ENCODE measurements around the gene HEYL.

Gene HEYL

DNA sequence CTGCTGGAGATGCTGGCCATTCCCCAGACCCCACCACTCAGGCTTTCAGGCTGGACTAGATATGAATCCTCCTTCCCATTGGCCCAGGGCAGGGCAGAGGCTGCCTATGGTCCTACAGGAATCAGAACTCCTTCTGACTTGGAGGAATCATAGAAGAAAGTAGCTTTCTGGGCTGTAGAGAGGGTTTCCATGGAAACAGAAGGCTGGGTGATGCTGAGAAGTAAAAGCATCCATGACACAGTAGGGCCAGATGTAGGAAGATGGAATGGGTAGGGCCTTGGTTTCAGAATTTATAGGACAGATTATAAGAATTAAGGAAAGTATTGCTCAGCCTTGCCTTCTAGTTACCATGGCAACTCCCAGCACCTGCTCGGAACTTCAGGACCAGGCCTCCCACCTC, 23.4 kb upstream of the HEYL start:
- no peak for DNase-seq

DNA sequence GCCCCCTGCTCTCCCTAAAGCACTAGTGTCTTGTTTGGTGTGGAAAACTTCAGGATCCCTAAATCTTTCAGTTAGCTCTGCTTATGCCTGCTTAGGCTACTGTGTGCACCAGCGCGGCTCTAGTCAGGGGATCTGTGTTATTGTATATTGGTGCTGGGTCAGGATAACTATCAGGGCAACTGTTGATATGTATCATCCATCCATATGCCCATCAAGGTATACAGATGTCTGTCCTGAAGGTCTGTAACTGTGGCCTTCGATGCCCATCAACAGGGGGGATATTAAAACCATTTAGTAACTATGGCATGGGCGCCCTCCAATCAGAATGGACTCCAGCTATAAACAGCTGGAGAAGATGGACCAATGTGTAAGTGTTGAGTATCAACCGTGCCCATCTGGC, 20.1 kb upstream of the HEYL start:
- no peak for DNase-seq

- DNase-seq: no peak
Measured at GRCh38 chr1:39659110-39659509, 19.7 kb upstream of the HEYL start.

GRCh38 chr1:39657923-39658485, 18.6 kb upstream of the HEYL start:
- peak; percentile 72 for DNase-seq

- no peak for DNase-seq
Measured at GRCh38 chr1:39657402-39657801, 18.0 kb upstream of the HEYL start.

- DNase-seq: no peak
Measured at GRCh38 chr1:39656391-39656790, 16.9 kb upstream of the HEYL start.

GRCh38 chr1:39655578-39656268, 16.3 kb upstream of the HEYL start:
- DNase-seq: no peak

- no peak for DNase-seq
Measured at GRCh38 chr1:39654291-39654690, 14.8 kb upstream of the HEYL start.

DNA sequence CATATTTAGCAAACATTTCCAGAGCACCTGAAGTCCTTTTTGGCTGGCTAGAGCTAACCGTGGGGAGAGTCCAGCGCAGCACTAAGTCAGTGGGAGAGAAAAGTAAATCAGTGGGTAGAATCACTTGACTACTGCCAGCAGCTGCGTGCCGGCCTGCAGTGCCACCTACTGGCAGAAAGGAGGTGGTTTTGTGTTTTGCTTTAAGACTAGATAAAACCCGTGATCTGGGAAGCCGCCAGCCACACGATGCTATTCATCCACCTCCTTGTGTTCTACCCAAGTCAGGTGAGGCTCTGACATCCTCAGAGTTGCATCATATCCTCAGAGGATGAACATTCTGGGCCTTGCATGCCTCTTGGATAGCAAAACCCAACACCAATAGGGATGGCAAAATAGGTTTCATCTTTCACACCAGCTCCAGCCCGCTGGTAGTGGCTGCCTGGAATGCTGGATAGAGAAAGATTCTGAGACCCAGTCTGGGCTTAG, 14.1 kb upstream of the HEYL start:
- peak; percentile 76 for DNase-seq

DNA sequence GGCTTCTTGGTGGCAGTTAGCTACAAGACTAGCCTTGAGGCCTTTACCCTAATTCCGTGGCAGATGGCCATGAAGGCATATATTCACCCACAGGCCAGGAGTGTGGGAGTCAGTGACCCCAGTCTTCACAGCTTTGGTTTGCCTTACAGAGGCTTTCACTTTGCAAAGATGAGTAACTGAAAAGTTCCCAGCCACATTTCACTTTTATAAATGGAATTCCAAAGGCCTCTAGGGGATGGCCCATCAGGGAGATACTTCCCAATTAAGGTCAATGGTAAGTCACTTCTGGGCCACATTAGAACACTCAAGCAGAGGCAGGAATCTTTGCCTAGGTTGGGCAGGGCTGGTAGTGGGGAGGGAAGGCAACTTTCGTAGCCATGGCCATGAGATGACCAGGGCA, 13.1 kb upstream of the HEYL start:
- DNase-seq: no peak

DNA sequence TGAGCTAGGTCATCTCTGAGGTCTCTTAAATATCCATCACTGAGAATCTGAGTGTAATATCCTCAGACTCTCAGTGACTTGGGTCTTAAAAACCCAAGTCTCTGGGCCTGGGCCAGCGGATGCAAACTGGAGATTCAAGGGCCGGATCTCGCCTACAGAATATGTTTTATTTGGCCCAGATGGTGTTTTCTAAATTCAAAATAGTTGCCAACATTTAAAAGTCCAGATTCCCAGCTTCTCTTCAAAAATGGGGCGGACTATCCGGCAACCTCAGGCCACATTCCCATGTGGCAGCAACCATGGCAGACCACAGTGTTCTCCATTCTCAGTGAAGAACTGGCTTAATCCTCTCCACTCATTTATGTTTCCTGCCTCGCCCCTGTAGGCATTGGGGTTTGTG, 12.7 kb upstream of the HEYL start:
- no peak for DNase-seq

DNA sequence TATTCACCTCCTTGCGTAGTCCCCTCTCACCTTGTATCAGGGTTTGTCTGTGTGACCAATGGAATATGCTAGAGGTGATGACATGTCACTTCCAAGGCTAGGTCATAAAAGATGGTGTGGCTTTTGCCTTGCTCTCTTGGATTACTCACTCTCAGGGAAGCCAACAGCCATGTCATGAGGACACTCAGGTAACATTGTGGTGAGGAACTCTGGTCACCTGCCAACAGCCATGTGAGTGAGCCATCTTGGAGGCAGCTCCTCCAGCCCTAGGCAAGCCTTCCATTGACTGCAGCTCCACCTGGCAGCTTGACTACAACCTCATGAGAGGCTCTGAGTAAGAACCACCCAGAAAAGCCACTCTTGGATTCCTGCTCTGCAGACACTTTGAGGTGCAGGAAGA, 11.0 kb upstream of the HEYL start:
- no peak for DNase-seq

GRCh38 chr1:39649636-39650185, 10.3 kb upstream of the HEYL start:
- no peak for DNase-seq

DNA sequence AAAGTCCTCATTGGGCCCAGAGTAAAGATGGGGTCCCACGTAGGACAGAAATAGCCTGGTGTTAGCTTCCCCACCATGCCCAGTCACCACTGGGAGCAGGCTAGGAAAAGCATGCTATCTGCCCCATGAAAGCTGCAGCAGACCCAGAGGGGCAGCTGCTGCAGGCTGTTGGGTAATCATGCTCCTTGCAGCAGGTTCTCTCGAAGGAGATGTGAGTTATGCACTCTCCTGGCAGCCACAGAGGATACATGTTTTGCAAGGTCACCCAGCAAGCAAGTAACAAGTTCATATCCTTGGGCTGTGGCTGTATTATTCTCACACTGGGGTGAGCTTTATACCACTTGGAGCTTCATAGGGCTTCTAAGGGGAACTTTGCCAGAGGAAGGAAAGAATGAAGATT, 9.1 kb upstream of the HEYL start:
- DNase-seq: no peak

- no peak for DNase-seq
Measured at GRCh38 chr1:39647247-39647646, 7.8 kb upstream of the HEYL start.

- DNase-seq: no peak
Measured at GRCh38 chr1:39646232-39647081, 7.0 kb upstream of the HEYL start.

DNA sequence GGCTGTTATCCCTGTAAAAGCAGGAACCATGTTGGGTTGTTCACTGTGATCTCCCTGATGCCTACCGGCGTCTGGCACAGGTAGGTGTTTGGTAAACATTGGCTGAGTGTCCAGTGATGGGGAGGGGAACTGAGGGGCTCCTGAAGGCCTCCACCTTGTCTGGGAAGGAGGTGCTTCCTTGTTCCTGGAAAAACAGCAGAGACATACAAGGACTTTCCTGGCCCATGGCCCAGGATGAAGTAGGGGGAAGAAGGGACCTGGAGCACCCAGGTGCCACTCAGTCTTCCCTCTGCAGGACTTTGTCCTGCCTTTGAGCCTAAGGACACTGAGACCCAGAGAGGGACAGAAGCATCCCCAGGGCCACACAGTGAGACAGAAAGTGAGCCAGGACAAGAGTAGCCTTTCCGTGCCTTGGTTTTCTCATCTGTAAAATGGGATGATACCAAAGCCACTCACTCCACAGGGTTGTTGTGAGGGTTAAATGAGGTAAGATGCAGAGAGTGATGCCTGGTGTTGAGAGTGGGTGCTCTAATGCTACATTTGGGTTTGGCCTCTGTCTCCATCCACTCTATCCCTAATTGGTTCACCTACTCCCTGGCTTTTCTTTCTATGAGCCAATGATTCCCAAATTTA, 6.1 kb upstream of the HEYL start:
- DNase-seq: no peak

- no peak for DNase-seq
Measured at GRCh38 chr1:39643705-39644104, 4.3 kb upstream of the HEYL start.

- DNase-seq: no peak
Measured at GRCh38 chr1:39642796-39643195, 3.4 kb upstream of the HEYL start.

- DNase-seq: no peak
Measured at GRCh38 chr1:39640861-39641260, 1.4 kb upstream of the HEYL start.

DNA sequence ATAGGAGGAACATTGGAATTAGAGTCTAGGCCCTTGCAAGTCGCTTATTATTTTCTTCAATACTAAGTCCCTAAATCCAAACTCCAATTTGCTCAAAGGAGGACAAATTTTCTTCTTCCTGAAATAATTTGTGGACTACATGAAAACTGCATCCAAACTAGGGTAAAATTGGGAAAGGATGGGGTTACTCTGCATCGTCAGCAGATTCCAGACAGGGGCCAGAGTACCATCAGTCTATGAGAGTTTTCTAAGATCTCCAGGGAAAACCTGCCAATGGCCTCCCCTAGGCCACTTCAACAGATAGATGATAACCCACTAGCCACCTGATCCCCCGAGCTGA, 508 bp downstream of the HEYL start:
- no peak for DNase-seq

GRCh38 chr1:39637361-39637760, 2.1 kb downstream of the HEYL start:
- DNase-seq: no peak

DNA sequence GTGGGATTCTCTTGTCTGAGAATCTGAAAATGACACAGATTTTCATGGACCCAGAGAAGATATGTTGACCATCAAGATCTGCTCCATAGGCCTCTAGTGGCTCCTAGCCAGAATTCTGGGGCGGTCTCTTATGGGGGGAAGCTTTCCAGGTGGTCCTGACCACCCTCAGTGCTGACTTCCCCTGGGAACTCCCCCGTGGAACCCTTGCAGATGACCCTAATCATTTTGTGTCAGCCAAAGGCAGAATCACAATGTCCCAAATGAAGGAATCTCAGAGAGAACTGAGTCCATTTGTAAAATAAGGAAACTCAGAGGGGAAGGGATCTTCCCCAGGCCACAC, 3.6 kb downstream of the HEYL start:
- no peak for DNase-seq
